ENCODE results near the gene NIN. TPM values are rescaled to one million over a fixed set of nuclear protein-coding genes. Genes with fewer than 3 reads are reported as not detected.

The NIN gene
- total RNA-seq, 4 donors from 2014 or later = 9.4 to 66.3 (median 26.5) TPM

GRCh38 chr14:50837850-50838470 is 7.0 kb upstream of the NIN start:
- Histone ChIP-seq H3K4me3 (no peak overlapping the region), H3K4me1 (peaks cover 0 to 5% (median under 1%) of the 10 kb centered on the region in 4 donors), H3K27ac (no peak overlapping the region), H3K27me3 (no peaks in the 10 kb centered on the region), H3K9me3 (no peaks in the 10 kb centered on the region), H3K36me3 (no peaks in the 10 kb centered on the region)
- TF ChIP-seq POLR2A (IDR thresholded peaks at IDR 0.05) = no peak
- no peak for TF ChIP-seq EP300 (IDR thresholded peaks at IDR 0.05; ENCODE audit: low read depth)
- TF ChIP-seq POLR2AphosphoS5 (IDR thresholded peaks at IDR 0.05) = no peak
- TF ChIP-seq, protein P1, sequence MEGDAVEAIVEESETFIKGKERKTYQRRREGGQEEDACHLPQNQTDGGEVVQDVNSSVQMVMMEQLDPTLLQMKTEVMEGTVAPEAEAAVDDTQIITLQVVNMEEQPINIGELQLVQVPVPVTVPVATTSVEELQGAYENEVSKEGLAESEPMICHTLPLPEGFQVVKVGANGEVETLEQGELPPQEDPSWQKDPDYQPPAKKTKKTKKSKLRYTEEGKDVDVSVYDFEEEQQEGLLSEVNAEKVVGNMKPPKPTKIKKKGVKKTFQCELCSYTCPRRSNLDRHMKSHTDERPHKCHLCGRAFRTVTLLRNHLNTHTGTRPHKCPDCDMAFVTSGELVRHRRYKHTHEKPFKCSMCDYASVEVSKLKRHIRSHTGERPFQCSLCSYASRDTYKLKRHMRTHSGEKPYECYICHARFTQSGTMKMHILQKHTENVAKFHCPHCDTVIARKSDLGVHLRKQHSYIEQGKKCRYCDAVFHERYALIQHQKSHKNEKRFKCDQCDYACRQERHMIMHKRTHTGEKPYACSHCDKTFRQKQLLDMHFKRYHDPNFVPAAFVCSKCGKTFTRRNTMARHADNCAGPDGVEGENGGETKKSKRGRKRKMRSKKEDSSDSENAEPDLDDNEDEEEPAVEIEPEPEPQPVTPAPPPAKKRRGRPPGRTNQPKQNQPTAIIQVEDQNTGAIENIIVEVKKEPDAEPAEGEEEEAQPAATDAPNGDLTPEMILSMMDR (IDR thresholded peaks at IDR 0.05) = no peak
- intact Hi-C loops (cut with DNase I; ENCODE audit: low total_unique reads) (no loop called here), in situ Hi-C loops (cut with MboI; ENCODE audit: low pct_ligation_motif_present in 1 of 4, low pct_unique_long_range_greater_than_20kb in 1 of 4, low sequenced_read_pairs in 3 of 4) (no loop called here)
- 85 to 95% methylated on average over 2 of the region's 2 CpGs for WGBS, 2 donors (ENCODE audit: low coverage in 1 of 2)
- no peak for DNase-seq

- no peaks in the 10 kb centered on the region for H3K27me3 ChIP-seq
- H3K9me3 ChIP-seq = no peaks in the 10 kb centered on the region
- H3K36me3 ChIP-seq = no peaks in the 10 kb centered on the region
- DNase-seq = no peak
- in situ Hi-C loops (cut with MboI; ENCODE audit: low pct_ligation_motif_present in 1 of 4, low pct_unique_long_range_greater_than_20kb in 1 of 4, low sequenced_read_pairs in 3 of 4) = no loop called here
- no peak for TF ChIP-seq POLR2A (IDR thresholded peaks at IDR 0.05)
- no peak for TF ChIP-seq POLR2AphosphoS5 (IDR thresholded peaks at IDR 0.05)
- TF ChIP-seq, protein P1 (IDR thresholded peaks at IDR 0.05) = no peak
- H3K4me1 ChIP-seq = peaks cover 0 to 6% (median 2%) of the 10 kb centered on the region in 4 donors
- H3K27ac ChIP-seq = no peak overlapping the region
- intact Hi-C loops (cut with DNase I; ENCODE audit: low total_unique reads) = no loop called here
- 86 to 88% methylated on average over 3 to 10 of the region's 10 CpGs for WGBS, 2 donors (ENCODE audit: low coverage in 1 of 2)
- no peak overlapping the region for H3K4me3 ChIP-seq
These were observed 6.3 kb upstream of the NIN start for GRCh38 chr14:50837271-50837670.

DNA sequence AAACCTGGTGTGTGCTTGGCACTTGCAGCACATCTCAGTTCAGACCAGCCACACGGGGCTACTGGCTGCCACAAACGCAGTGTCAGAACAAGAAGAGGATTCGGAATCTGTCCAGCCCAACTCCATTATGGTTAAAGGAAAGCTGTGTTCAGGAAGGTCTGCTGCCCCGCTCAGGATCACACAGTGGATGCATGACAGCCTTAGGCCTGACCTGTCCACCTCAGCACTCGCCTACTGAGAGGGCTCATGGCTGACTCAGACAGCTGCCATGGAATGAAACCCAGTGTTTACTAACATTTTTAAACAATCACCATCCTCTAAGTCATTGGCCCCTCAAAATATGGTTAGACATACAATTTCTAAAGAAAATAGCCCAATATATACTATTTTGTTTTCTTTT is 5.6 kb upstream of the NIN start:
- Histone ChIP-seq H3K4me3 (no peak overlapping the region), H3K4me1 (peaks cover 0 to 13% (median 8%) of the 10 kb centered on the region in 4 donors), H3K36me3 (no peaks in the 10 kb centered on the region), H3K27me3 (no peaks in the 10 kb centered on the region), H3K9me3 (no peaks in the 10 kb centered on the region), H3K27ac (no peak overlapping the region)
- intact Hi-C loops (cut with DNase I; ENCODE audit: low total_unique reads) (no loop called here), in situ Hi-C loops (cut with MboI; ENCODE audit: low pct_ligation_motif_present in 1 of 4, low pct_unique_long_range_greater_than_20kb in 1 of 4, low sequenced_read_pairs in 3 of 4) (no loop called here)
- WGBS, 2 donors (ENCODE audit: low coverage in 1 of 2) = 92% methylated on average over 5 of the region's 5 CpGs; no CpG with 5 or more reads in 1 of the 2 donors
- no peak for DNase-seq
- TF ChIP-seq EP300 (IDR thresholded peaks at IDR 0.05; ENCODE audit: low read depth) (no peak), POLR2AphosphoS5 (IDR thresholded peaks at IDR 0.05) (no peak), POLR2A (IDR thresholded peaks at IDR 0.05) (no peak)
- TF ChIP-seq, protein P1 (IDR thresholded peaks at IDR 0.05) = no peak

DNA sequence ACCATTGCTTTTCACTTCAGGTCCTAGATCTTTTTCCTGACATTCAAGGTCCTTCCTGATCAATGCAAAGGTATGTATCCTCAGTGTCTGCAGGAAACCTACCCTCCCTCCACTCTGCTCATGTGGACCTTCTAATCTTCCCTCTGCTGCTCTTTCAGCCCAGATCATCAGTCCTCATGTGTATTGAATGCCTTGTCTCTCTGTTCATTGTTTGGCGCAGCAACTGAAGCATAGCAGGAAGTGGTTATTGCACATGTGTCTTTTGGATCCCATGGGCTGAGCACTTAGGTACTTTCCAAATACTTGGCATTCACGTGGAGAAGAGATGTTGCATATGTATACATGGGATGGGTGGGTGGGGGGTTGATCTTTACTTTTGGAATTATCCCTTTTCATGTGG is 4.3 kb upstream of the NIN start:
- Histone ChIP-seq H3K4me1 (peaks cover 0 to 15% (median 9%) of the 10 kb centered on the region in 4 donors), H3K4me3 (no peak overlapping the region), H3K36me3 (no peaks in the 10 kb centered on the region), H3K27me3 (no peaks in the 10 kb centered on the region), H3K27ac (no peak overlapping the region), H3K9me3 (no peaks in the 10 kb centered on the region)
- in situ Hi-C loops (cut with MboI; ENCODE audit: low pct_ligation_motif_present in 1 of 4, low pct_unique_long_range_greater_than_20kb in 1 of 4, low sequenced_read_pairs in 3 of 4) (no loop called here), intact Hi-C loops (cut with DNase I; ENCODE audit: low total_unique reads) (no loop called here)
- DNase-seq = no peak
- TF ChIP-seq, protein P1 (IDR thresholded peaks at IDR 0.05) = no peak
- 20 to 57% methylated on average over 1 to 2 of the region's 2 CpGs for WGBS, 2 donors (ENCODE audit: low coverage in 1 of 2)

Data from transverse colon (tissue), 4 donors.